Measurements from ENCODE around the gene MED13L.
"Not testable (repeated sequence)": the region's sequence is repeated elsewhere in the genome, so short reads cannot be mapped to it uniquely, and the experiment has no call there.

The MED13L gene

GRCh38 chr12:116058574-116058973 is 218.9 kb downstream of the MED13L start:
- no peak for DNase-seq (ENCODE audit: low read depth in 3 of 3)

- no peak for DNase-seq (ENCODE audit: low read depth in 3 of 3)
Observed at GRCh38 chr12:116057356-116057755, 220.1 kb downstream of the MED13L start.

GRCh38 chr12:116055895-116056607 is 221.4 kb downstream of the MED13L start:
- DNase-seq (ENCODE audit: low read depth in 3 of 3) = no peak

DNA sequence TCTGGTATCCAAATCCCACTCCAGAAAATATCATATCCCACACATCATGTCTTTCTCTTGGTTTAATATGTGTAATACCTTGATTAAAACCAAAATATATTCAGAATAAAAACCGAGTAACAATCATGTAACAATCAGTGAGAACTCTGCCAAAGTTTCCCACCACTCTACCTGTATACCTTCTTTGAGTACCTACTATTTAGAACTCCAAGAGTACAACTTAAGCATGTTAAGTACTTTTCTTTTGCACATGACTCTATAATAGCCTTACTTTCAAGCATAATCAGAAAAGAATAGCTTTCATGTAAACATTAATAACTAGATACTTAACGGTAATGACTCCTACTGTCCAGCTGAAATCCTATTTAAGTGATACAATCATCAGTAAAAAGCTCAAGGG is 223.2 kb downstream of the MED13L start:
- DNase-seq (ENCODE audit: low read depth in 3 of 3) = no peak

- no peak for DNase-seq (ENCODE audit: low read depth in 3 of 3)
Observed at GRCh38 chr12:116053479-116054200, 223.9 kb downstream of the MED13L start.

- DNase-seq (ENCODE audit: low read depth in 3 of 3) = no peak
Observed at GRCh38 chr12:116050275-116050674, 227.2 kb downstream of the MED13L start.

DNA sequence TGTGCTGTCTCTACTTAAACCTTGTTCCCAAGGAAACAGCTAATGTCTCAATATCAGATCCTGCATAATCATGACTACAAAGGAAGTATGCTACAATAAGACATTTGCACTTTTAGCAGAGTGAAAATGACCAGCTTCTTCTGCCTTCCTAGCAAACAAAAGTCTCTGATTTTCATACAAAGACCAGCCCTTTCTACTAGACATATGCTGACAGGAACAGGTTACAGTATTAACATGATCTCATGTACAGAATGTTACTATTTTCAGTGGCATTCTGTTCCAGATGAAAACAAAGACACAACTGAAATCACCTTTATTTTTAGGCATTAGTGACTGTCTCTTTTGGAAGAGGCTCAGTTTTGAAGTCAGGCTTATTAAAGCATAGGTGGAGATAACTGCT is 228.6 kb downstream of the MED13L start:
- DNase-seq (ENCODE audit: low read depth in 3 of 3) = no peak

DNA sequence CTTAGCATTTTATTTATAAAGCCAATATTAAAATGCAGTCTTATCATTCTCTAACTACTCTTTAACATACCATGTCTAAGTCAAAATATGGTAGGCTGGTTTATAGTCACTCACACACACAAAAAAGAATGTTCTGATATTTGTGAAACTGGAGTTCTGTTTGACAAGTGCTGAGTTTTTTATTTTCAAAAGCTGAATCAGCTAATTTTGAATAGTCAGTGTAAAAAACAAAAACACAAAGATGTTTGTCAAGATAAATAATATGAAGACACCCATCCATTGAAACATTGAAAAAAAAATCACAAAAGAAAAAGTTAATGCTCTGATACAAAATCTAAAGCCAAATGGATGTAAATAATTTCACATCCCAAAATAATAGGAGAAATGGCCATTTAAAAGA is 231.5 kb downstream of the MED13L start:
- no peak for DNase-seq (ENCODE audit: low read depth in 3 of 3)

DNA sequence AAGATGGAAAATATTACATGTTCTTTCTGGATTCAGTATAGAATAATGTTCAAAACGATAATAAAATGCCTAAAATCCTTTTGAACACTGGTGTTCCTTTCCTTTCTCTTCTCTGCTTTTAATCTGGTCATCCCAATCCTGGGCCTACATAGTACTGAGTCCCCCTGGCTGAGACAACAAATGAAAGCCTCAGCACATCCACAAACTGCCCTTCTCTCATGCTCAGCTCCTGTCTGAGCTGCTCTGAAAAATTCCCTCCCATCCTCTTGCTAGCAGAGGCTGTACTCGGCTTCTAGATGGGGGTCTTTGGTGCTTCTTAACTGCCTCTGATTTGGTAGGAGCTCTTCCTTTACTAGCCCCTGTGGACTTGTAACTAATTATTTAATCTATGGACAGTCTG is 232.3 kb downstream of the MED13L start:
- no peak for DNase-seq (ENCODE audit: low read depth in 3 of 3)

DNA sequence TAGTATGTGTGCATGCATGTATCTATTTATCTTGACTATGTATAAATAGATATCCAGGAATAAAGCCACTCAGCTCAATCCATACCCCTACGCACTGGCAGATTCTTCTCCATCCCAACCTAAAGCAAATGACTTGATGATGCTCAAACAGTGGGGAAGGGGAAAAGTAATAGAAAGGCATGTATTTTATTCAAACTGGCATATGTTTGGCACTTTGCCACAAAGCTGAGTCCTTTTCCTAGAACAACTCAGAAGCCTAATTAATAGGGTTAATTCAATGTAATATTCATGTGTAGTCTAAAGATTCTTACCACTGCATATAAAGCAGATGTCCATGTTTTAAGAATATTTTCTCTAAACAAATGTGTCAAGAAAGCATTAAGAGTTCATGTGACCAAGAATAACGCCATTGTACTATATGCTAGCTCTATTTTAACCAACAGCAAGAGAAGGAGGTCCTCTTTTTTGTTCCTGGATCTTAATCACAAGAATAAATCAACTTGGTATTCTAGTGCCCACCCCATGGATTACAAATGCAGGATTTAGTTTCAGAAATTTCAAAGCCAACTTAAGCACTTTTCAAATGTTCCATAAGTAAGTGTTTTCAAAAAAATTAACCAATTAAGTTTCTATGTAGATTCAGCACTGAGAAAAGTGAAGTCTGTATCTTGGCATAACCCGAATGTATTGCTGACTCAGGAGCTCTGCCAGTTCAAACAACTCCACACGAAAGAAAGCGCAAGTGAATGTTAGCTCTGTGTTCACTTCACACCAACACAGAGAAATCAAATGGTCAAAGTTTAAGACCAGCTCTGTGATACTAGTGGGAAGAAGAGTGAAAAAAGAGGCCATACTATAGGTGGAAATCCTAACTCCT is 233.6 kb downstream of the MED13L start:
- no peak for DNase-seq (ENCODE audit: low read depth in 3 of 3)

DNA sequence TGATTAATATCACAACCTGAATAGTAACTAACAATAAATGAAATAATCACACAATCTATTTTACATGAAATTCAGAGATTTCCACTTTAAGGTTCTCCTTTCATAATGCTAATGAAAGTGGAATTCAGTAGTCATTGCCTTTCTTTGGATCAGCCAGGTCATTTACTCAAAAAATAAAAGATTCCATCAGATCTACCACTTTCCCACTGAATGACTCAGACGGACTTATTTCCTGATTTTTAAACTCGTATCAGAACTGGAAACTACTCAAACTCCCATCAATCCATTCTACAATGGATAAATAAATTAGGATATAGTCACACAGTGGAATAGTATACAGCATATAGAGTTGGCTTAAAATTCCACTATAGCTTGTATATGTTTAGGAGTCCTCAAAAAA is 237.1 kb downstream of the MED13L start:
- no peak for DNase-seq (ENCODE audit: low read depth in 3 of 3)

DNA sequence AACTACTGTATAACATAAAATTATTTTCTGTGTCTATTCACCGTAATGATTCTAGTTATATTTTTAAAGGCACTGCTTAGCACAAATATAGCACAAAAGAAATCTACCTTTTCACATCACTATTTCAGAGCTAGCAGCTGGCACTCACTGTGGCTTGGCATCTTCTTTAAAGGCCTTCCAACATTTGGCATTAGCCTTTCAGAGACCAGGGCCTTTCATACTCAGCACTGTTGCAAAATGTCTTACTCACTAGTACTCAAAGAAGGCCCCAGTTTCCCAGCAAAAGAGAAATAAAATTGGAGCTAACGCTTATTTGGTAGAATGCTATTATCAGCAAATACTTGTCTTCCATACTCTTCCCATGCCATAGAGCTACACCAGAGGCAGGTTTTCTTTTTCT is 238.4 kb downstream of the MED13L start:
- DNase-seq (ENCODE audit: low read depth in 3 of 3) = no peak

DNA sequence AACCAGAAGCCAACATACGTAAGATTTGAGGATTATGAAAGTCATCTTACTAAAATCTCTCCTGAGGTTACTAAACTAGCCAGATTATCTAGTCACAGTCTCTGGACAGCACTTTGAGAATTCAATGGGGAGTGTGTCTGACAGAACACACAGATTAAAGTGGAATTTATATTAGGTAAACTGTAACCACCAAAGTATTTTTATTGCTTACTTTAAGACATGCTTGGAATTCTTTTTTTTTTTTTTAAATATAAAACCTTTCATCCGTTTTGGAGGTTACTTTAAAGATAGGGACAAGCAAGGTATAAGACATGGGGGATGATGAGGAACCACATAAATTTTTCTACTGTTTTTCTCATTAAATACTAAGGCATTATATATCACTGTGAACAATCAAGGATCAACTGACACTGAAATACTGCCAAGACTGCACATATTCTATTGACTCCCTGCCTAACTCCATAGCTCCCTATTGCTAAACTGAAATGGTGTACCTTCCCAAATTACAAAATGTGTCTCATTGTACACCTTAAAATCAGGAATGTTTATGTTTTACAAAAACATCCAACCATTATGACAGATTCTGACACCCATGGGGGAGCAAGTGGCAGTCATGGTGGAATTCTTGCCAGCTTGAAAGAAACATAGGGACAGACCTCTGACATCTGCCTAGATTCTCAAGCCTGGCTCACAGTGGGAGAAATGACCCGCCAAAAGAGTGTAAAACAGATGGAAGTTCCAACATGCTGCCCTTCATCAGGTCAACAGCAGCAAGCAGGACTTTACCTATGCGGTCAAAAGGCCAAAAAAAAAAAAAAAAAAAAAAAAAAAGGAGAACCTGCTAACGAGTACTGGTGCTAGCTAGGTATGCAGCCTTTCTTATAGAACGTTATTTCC is 239.3 kb downstream of the MED13L start:
- no peak for DNase-seq (ENCODE audit: low read depth in 3 of 3)

- no peak for DNase-seq (ENCODE audit: low read depth in 3 of 3)
Observed at GRCh38 chr12:116033765-116034164, 243.7 kb downstream of the MED13L start.

- not testable (repeated sequence) for DNase-seq (ENCODE audit: low read depth in 3 of 3)
Observed at GRCh38 chr12:116031624-116032023, 245.9 kb downstream of the MED13L start.

DNA sequence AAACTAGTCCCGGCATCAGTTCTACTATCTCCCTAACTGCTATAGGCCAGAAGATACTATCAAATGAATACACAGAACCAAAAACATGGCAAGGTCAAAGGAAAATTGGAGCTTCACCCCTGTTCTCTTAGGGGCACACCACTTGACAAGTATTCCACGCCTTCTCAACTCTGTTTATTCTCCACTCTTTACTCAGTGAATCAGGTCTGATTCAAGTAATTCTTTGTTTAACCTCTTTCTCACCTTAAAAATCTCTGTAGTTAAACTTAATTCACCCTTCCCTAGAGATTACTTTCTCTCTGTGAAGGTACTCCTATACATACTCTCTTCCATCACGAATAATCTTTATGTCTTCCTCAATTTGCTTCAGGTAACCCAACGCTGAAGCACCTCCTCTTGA is 248.9 kb downstream of the MED13L start:
- no peak for DNase-seq (ENCODE audit: low read depth in 3 of 3)

GRCh38 chr12:116027551-116027821 is 250.0 kb downstream of the MED13L start:
- DNase-seq (ENCODE audit: low read depth in 3 of 3) = no peak

DNA sequence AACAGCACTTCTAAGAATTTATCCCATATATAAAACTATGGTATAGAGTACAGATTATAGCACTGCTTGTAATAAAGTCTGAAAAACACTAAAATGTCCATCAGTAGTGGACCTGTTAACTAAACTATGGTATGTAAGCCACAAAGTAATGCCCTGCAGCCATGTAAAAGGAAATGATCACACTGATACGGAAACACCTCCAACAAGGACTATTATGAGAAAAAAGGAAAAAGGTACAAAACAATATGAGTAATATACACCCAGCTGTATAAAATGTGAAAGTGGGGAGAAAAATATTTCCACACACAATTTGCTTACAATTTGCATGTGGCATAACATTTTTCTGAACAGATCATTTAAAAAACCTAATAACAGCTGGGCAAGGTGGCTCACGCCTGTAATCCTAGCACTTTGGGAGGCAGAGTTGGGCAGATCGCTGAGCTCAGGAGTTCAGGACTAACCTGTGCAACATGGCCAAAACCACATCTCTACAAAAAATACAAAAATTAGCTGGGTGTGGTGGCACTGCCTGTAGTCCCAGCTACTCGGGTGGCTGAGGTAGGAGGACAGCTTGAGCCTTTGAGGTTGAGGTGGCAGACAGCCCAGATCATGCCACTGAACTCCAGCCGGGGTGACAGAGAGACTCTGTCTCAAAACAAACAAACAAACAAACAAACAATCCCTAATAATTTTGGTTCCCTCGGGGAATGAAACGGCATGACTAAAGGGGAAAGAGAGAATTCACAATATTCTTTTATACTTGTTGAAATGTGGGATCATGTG is 250.5 kb downstream of the MED13L start:
- DNase-seq (ENCODE audit: low read depth in 3 of 3) = no peak

GRCh38 chr12:116026346-116026745 is 251.1 kb downstream of the MED13L start:
- no peak for DNase-seq (ENCODE audit: low read depth in 3 of 3)

DNA sequence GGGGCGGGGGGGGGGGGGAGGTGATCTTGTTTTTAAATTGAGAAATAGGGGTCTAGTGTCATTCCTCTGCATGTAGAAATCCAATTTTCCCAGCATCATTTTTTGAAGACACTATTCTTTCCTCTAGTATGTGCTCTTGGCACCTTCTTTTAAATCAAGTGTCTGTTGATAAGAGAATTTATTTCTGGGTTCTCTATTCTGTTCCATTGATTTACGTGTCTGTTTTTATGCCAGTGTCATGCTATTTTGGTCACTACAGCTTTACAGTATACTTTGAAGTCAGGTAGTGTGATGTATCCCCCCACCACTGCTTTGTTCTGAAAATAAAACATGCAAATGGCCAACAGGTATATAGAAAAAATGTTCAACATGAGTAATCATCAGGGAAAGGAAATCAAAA is 252.7 kb downstream of the MED13L start:
- DNase-seq (ENCODE audit: low read depth in 3 of 3) = no peak

GRCh38 chr12:116019415-116019814 is 258.1 kb downstream of the MED13L start:
- DNase-seq (ENCODE audit: low read depth in 3 of 3) = no peak
